ENCODE results near the gene DHX9.

Gene DHX9

DNA sequence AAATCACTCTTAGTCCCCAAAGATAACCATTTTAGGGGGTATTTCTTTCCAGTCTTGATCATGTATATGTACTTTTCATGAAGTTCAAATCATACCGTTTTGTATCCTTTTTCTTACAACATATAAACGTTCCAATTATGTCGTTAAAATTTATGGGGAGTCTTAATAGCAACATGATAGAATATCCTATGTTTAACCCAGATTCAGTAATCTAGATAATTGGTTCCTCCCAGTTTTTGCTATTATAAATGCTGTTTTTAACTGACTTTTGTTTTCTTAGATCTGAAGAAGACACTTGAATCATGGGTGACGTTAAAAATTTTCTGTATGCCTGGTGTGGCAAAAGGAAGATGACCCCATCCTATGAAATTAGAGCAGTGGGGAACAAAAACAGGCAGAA lies 3.1 kb downstream of the DHX9 start:
- no peak for DNase-seq

- DNase-seq: no peak
Measured at GRCh38 chr1:182845379-182845778, 6.2 kb downstream of the DHX9 start.

DNA sequence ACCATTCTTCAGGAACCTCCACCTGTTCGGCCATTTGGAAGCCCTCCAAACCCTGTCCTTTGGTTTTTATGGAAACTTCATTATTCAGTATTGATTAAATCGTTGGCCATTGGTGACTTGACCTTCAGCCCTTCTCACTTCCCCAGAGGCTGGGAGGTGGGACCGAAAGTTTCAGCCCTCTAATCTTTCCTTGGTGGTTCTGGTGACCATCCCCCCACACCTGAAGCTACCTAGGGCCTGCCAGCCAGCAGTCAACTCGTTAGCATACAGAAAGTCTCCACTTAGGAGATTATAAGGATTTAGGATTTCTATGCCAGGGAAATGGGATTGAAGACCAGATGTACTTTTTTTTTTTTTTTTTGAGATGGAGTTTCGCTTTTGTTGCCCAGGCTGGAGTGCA lies 6.7 kb downstream of the DHX9 start:
- DNase-seq: no peak

- no peak for DNase-seq
Measured at GRCh38 chr1:182847105-182847504, 8.0 kb downstream of the DHX9 start.

- DNase-seq: no peak
Measured at GRCh38 chr1:182848736-182849135, 9.6 kb downstream of the DHX9 start.

- no peak for DNase-seq
Measured at GRCh38 chr1:182850319-182850718, 11.2 kb downstream of the DHX9 start.

DNA sequence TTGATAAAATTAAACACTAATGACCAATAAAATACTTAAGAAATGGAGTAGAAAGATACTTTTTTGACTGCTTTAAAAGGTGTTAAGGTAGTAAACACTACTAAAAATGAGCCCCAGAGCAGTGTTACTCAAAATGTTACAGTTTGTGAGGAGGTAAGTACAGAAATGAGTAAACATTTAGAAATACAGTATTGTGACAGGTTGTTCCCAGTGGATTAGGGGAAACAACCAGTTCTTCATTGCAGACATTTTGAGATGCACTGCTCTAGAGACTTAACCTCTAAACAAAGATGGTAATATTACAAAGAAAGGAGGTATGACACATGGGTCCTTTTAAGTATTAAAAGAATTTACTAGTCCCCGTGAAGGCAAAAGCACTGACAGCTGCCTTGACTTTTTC lies 12.7 kb downstream of the DHX9 start:
- DNase-seq: no peak

GRCh38 chr1:182855911-182856310 lies 16.8 kb downstream of the DHX9 start:
- no peak for DNase-seq

DNA sequence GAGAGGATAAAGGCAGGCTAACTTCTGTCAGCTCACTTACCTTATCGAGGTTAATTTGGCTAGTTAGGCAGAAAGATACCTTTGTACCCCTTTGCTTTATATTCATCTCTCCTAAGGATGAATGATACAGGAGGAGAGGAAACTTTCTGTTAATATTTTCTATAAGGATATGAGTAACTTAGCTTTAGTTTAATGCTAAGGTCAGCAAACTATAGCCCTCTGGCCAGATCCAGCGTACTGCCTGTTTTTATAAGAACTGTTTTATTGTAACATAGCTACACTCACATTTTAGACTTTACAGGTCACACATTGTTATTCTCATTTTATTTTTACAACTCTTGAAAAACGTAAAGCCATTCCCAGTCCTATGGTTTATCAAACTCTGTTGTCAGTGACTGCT lies 18.1 kb downstream of the DHX9 start:
- no peak for DNase-seq

GRCh38 chr1:182860658-182861057 lies 21.5 kb downstream of the DHX9 start:
- no peak for DNase-seq

- no peak for DNase-seq
Measured at GRCh38 chr1:182861994-182862393, 22.8 kb downstream of the DHX9 start.

DNA sequence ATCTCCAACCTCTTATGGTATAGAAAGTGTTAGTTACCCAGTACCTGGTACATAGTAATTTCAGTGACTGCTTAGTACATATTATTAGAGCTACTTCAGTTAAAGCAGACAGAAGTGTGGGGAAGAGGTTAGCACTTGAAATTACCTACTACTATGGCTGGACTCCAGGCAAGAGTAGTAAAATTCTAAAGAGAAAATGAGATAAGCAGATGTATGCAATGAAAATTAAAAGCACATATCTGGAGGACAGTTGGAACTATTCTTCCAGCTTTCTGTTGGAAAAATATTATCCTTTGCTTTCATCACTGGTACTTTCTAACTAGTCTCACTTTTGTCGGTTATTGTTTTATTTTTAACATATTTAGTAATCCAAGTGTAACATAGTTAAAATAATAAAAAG lies 23.7 kb downstream of the DHX9 start:
- DNase-seq: no peak

- DNase-seq: no peak
Measured at GRCh38 chr1:182863940-182864339, 24.8 kb downstream of the DHX9 start.

DNA sequence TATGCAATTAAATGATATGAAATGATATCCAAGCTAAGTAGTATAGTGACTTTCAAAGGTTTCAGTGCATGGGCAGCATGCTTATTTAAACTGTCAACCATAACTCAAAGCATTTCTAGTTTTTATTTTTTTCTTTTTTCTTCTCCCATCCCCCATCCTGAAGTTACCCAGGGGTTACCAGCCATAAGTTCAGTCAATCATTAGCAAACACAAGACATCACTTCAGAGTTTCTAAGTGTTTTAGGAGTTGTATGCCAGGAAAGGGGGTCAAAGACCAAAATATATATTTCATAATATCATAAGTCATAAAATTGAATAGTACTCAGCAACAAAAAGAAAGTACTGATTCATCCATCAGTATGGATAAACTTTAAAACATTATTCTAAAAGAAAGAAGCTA lies 28.7 kb downstream of the DHX9 start:
- DNase-seq: no peak

GRCh38 chr1:182869241-182869666 lies 30.1 kb downstream of the DHX9 start:
- DNase-seq: no peak

DNA sequence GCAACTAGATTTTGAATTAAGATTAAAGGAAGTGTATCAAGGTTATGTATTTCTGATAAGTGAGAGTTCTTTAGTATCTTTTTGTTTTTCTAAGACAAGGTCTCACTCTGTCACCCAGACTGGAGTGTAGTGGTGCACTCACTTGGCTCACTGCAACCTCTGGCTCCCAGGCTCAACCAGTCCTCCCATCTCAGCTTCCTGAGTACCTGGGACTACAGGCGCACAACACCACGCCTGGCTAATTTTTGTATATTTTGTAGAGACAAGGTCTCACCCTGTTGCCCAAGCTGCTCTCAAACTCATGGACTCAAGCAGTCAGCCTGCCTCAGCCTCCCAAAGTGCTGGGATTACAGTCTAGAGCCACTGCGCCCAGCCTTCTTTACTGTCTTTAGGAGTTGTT lies 33.7 kb downstream of the DHX9 start:
- DNase-seq: no peak

DNA sequence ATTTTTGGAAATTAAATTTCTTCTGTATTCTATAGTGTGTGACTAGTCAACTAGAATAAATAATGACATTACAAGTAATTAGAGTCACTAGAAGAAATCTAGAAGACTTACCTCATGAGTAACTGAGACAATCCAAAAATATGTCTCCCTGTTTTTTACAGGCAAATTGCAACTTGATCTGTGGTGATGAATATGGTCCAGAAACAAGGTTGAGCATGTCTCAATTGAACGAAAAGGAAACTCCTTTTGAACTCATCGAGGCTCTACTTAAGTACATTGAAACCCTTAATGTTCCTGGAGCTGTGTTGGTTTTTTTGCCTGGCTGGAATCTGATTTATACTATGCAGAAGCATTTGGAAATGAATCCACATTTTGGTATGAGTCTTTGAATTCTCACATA lies 36.7 kb downstream of the DHX9 start:
- no peak for DNase-seq

DNA sequence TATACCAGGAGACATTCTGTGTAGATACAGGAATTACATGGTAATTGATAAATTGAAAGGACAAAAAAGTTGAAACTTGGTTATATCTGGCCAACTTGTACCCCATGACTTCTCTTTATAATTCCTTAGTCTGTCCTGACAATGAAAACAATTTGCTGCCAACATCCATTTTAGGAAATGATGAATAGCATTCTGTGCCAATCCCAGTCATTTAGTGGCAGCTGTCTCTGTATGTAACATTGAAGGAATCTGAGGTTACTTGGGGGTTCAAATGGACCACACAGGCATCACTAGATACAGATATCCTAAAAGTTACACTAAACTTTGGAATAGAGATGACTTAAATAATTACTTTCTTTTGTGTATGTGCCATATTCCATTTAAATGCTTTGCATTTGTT lies 38.2 kb downstream of the DHX9 start:
- DNase-seq: no peak

DNA sequence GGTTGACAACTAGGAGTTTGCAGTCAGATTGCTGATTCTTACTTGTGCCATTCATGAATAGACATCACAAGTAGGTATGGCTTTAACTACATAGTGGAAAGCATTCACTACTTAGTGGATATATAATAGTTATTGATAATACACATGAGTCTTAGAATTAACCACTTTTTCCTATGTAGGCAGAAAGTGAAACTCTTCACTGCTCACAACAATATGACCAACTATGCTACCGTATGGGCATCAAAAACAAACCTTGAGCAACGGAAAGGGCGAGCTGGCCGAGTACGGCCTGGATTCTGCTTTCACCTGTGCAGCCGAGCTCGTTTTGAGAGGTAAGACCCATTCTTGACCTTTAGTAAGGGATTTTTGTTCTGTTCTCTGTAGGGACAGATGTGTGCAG lies 38.7 kb downstream of the DHX9 start:
- DNase-seq: no peak

- no peak for DNase-seq
Measured at GRCh38 chr1:182884872-182885271, 45.7 kb downstream of the DHX9 start.

GRCh38 chr1:182885591-182885990 lies 46.4 kb downstream of the DHX9 start:
- no peak for DNase-seq

DNA sequence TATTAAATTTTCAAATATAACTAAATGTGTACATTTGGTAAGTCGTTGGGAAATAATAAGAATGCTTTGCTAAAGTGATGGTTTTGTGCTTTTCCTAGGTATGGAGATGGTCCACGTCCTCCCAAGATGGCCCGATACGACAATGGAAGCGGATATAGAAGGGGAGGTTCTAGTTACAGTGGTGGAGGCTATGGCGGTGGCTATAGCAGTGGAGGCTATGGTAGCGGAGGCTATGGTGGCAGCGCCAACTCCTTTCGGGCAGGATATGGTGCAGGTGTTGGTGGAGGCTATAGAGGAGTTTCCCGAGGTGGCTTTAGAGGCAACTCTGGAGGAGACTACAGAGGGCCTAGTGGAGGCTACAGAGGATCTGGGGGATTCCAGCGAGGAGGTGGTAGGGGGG lies 47.8 kb downstream of the DHX9 start:
- DNase-seq: no peak

DNA sequence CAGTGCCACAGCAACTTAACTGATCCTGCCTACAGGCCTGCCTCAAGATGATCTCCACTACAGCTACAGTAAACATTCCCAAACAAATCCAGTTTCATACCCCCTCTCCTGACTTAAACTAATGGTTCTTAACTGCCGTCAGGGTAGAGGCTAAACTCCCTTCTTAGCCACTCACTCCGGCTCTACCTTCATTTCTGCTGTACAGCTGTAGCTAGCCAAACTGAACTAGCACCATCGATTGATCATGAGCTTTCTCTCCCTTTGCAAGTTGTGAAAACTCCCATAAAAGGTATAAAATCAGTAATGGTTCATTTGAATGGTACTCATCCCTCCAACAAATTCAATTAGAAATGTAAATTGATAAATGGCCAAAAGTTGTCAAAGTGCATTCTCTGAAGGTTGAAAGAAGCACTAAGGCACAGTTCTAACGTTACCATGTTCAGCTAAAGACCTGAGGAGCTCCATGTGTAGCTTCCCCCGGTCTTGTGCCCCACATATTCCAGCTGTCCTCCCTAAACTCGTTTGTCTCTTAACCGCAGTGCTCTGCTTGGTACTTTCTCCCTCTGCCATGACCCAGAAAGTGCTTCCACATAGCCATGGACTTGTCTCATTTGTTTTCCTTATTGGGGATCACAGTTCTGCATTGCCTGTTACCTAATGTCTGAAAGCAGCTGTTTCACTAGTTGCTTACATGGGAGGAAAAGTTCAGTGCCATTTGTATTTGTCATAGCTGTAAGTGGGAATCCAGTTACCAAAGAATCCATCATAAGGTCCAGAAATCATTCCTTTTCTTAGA lies 49.8 kb downstream of the DHX9 start:
- no peak for DNase-seq

- DNase-seq: peak; percentile 23
Measured at GRCh38 chr1:182889997-182890396, 50.9 kb downstream of the DHX9 start.

- no peak for DNase-seq
Measured at GRCh38 chr1:182890927-182891610, 51.9 kb downstream of the DHX9 start.
